G401 (cell line): ENCODE results near the gene SLC30A5. TPM values are rescaled to one million over a fixed set of nuclear protein-coding genes. Genes with fewer than 3 reads are reported as not detected.
"Not testable (repeated sequence)": the region's sequence is repeated elsewhere in the genome, so short reads cannot be mapped to it uniquely, and the experiment has no call there.

Source experiments
- DNase-seq: peaks from one replicate; pipeline ENCODE4 v3.0.0-alpha.2; 2015; ENCODE audit warnings: low spot score
- in situ Hi-C: cut with HindIII; loops from 2 replicates; pipeline ENCODE4 v1.10.0; 2016; ENCODE audit warnings: low sequenced_read_pairs, mixed read lengths
- total RNA-seq: library from RNA; depleted of rRNA; stranded (reverse); fragments of >200 nt; shearing (Covaris generic); gene quantifications from 2 replicates; pipeline ENCODE4 v1.2.3, GENCODE V29; 2014

SLC30A5 gene
- total RNA-seq, 1 experiment from 2014 or later: 58.0 TPM

GRCh38 chr5:69092969-69093368, 845 bp upstream of the SLC30A5 start:
- in situ Hi-C loops: no loop called here
- DNase-seq: no peak

- no peak for DNase-seq
- in situ Hi-C loops: no loop called here
Measured at GRCh38 chr5:69099302-69099701, 5.5 kb downstream of the SLC30A5 start.

GRCh38 chr5:69103521-69103920, 9.7 kb downstream of the SLC30A5 start:
- in situ Hi-C loops: no loop called here
- DNase-seq: no peak

- in situ Hi-C loops: no loop called here
- DNase-seq: no peak
Measured at GRCh38 chr5:69105996-69106906, 12.4 kb downstream of the SLC30A5 start.

- DNase-seq, in situ Hi-C loops: not testable (repeated sequence)
Measured at GRCh38 chr5:69108367-69108766, 14.6 kb downstream of the SLC30A5 start.

- no peak for DNase-seq
- in situ Hi-C loops: no loop called here
Measured at GRCh38 chr5:69113851-69114250, 20.0 kb downstream of the SLC30A5 start.

GRCh38 chr5:69115526-69115925, 21.7 kb downstream of the SLC30A5 start:
- no peak for DNase-seq
- in situ Hi-C loops: no loop called here

- no peak for DNase-seq
- in situ Hi-C loops: no loop called here
Measured at GRCh38 chr5:69129413-69129812, 35.6 kb downstream of the SLC30A5 start.

- DNase-seq: no peak
- in situ Hi-C loops: no loop called here
Measured at GRCh38 chr5:69130241-69130640, 36.4 kb downstream of the SLC30A5 start.

GRCh38 chr5:69131304-69131703, 37.5 kb downstream of the SLC30A5 start:
- no peak for DNase-seq
- in situ Hi-C loops: no loop called here

GRCh38 chr5:69134126-69134525, 40.3 kb downstream of the SLC30A5 start:
- in situ Hi-C loops: no loop called here
- DNase-seq: no peak

GRCh38 chr5:69136293-69136692, 42.5 kb downstream of the SLC30A5 start:
- in situ Hi-C loops: no loop called here
- DNase-seq: no peak

GRCh38 chr5:69137208-69137607, 43.4 kb downstream of the SLC30A5 start:
- DNase-seq, in situ Hi-C loops: not testable (repeated sequence)

- in situ Hi-C loops: no loop called here
- DNase-seq: no peak
Measured at GRCh38 chr5:69137807-69138206, 44.0 kb downstream of the SLC30A5 start.

- in situ Hi-C loops: no loop called here
Measured at GRCh38 chr5:69138766-69139165, 45.0 kb downstream of the SLC30A5 start.

GRCh38 chr5:69140239-69140638, 46.4 kb downstream of the SLC30A5 start:
- in situ Hi-C loops: not testable (repeated sequence)

More at GRCh38 chr5:69138766-69139165, 45.0 kb downstream of the SLC30A5 start:
- no peak for DNase-seq

GRCh38 chr5:69140827-69141226, 47.0 kb downstream of the SLC30A5 start:
- no peak for DNase-seq
- in situ Hi-C loops: no loop called here

More at GRCh38 chr5:69140239-69140638, 46.4 kb downstream of the SLC30A5 start:
- DNase-seq: not testable (repeated sequence)

GRCh38 chr5:69148576-69148975, 54.8 kb downstream of the SLC30A5 start:
- DNase-seq, in situ Hi-C loops: not testable (repeated sequence)

GRCh38 chr5:69148981-69149675, 55.3 kb downstream of the SLC30A5 start:
- in situ Hi-C loops: no loop called here

GRCh38 chr5:69149676-69150010, 55.8 kb downstream of the SLC30A5 start:
- in situ Hi-C loops: no loop called here
- DNase-seq: no peak

More at GRCh38 chr5:69148981-69149675, 55.3 kb downstream of the SLC30A5 start:
- DNase-seq: no peak
